Mucosa of rectum (tissue), 2 donors: ENCODE measurements around the gene SLC49A3.

Experiments used
- H3K27ac ChIP-seq, 2 donors: one replicate each; pipeline ENCODE4 v1.7.0; 2013; ENCODE audit warnings: inconsistent platforms in 2 of 2, low read depth in 2 of 2, low read length in 2 of 2
- H3K27me3 ChIP-seq, 2 donors: one replicate each; pipeline ENCODE4 v1.7.0; 2013; ENCODE audit warnings: low read length in 2 of 2; ENCODE audit not compliant: control insufficient read depth in 2 of 2, insufficient read depth in 2 of 2
- H3K36me3 ChIP-seq, 2 donors: one replicate each; pipeline ENCODE4 v1.7.0; 2013; ENCODE audit warnings: low read length in 2 of 2; ENCODE audit not compliant: control insufficient read depth in 2 of 2, insufficient read depth in 2 of 2
- H3K4me1 ChIP-seq, 2 donors: one replicate each; pipeline ENCODE4 v1.7.0; 2013; ENCODE audit warnings: low read length in 2 of 2, mild to moderate bottlenecking in 1 of 2; ENCODE audit not compliant: control insufficient read depth in 2 of 2, insufficient read depth in 2 of 2
- H3K4me3 ChIP-seq, 2 donors: one replicate each; pipeline ENCODE4 v1.7.0; 2013; ENCODE audit warnings: low read length in 2 of 2
- H3K9ac ChIP-seq, 2 donors: one replicate each; pipeline ENCODE4 v1.7.0; 2013; ENCODE audit warnings: low read length in 2 of 2, low read depth in 1 of 2, mild to moderate bottlenecking in 1 of 2
- H3K9me3 ChIP-seq, 2 donors: one replicate each; pipeline ENCODE4 v1.7.0; 2013; ENCODE audit warnings: low read length in 2 of 2; ENCODE audit not compliant: control insufficient read depth in 2 of 2
- donor health status: healthy.
- donor health status: Normal muscosa, but diverticular disease.

SLC49A3 gene

DNA sequence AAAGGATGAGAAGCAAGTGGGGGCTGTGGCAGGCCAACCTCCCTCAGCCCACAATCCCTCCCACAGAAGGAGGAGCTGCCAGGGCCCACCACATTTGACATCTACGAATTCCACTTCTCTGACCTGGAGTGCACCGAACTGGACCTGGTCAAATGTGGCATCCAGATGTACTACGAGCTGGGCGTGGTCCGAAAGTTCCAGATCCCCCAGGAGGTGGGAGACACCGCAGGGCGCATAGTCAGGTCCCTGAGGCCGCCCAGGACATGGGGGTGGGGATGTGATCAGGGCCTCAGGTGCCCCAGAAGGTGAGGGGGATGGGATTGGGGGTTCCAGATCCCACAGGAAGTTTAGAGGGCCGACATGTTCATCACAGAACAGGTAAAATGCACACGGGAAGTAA is 28.6 kb downstream of the SLC49A3 start:
- no peak overlapping the region for H3K9ac ChIP-seq

DNA sequence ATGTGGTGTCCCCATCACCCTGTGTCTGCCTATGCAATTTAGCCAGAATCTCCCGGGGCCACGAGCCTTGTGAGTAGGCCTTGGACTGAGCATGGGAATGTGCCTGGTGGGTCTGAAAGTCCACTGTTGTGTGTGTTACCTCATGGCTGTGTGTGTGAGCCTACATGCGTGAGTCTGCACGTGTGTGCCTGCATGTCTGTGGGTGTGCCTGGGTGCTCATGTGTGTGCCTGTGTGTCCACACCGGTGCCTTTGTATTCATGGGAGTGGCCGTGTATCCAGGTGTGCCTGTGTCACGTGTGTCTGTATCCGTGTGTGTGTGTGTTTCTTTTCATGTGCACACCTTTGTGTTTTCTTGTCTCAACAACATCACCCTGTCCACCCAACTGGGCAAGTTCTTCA is 29.1 kb downstream of the SLC49A3 start:
- Histone ChIP-seq H3K36me3 (no peaks in the 10 kb centered on the region), H3K4me1 (no peaks in the 10 kb centered on the region), H3K27ac (no peak overlapping the region), H3K9me3 (no peaks in the 10 kb centered on the region), H3K4me3 (no peak overlapping the region), H3K27me3 (no peaks in the 10 kb centered on the region), H3K9ac (no peak overlapping the region)

More for the DNA sequence above, 28.6 kb downstream of the SLC49A3 start:
- Histone ChIP-seq H3K36me3 (no peaks in the 10 kb centered on the region), H3K9me3 (no peaks in the 10 kb centered on the region), H3K27ac (no peak overlapping the region), H3K4me1 (no peaks in the 10 kb centered on the region), H3K4me3 (no peak overlapping the region), H3K27me3 (no peaks in the 10 kb centered on the region)

DNA sequence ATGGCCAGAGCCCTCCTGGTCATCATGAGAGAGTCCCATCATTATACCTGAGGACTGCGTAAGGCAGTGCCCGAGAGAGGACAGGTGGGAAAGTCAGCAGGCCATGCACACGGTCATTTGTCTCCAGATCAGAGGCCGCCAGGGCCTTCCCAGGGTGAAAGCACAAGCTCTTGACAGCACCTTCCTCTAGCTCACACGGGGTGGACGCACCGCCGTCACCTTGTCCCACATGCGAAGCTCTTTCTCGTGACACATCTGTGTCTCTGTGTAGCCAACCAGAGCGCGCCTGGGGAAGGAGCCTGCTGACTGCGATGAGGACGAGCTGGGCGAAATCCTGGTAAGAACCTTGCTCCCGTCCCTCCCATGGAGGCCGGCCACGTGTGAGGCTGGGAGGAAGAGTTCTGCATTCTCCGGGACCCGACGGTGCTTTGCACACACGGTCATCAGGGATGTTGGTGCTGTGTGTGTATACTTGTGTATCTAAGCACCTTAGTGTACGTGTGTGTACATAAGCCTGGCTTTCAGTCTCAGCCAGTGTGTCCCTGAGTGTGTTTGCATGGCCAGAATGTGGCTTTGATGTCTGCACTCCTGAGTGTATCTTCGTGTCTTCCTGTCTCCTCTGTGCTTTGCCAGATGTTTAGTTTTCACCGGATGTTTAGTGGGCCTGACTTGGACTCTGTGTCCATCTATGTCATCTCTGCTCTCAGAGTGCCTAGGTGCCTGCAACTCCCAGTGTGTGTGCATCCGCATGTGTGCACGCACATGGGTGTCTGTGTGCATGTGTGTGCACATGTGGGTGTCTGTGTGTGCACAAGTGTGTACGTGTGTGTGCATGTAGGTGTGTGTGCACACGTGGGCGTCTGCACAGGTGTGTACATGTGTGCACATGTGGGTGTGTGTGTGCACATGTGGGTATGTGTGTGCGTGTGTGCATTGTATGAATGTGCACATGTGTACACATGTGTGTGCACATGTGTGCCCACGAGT is 30.0 kb downstream of the SLC49A3 start:
- Histone ChIP-seq H3K27ac (no peak overlapping the region), H3K9ac (no peak overlapping the region), H3K9me3 (no peaks in the 10 kb centered on the region), H3K27me3 (no peaks in the 10 kb centered on the region), H3K4me3 (no peak overlapping the region), H3K4me1 (no peaks in the 10 kb centered on the region), H3K36me3 (no peaks in the 10 kb centered on the region)

DNA sequence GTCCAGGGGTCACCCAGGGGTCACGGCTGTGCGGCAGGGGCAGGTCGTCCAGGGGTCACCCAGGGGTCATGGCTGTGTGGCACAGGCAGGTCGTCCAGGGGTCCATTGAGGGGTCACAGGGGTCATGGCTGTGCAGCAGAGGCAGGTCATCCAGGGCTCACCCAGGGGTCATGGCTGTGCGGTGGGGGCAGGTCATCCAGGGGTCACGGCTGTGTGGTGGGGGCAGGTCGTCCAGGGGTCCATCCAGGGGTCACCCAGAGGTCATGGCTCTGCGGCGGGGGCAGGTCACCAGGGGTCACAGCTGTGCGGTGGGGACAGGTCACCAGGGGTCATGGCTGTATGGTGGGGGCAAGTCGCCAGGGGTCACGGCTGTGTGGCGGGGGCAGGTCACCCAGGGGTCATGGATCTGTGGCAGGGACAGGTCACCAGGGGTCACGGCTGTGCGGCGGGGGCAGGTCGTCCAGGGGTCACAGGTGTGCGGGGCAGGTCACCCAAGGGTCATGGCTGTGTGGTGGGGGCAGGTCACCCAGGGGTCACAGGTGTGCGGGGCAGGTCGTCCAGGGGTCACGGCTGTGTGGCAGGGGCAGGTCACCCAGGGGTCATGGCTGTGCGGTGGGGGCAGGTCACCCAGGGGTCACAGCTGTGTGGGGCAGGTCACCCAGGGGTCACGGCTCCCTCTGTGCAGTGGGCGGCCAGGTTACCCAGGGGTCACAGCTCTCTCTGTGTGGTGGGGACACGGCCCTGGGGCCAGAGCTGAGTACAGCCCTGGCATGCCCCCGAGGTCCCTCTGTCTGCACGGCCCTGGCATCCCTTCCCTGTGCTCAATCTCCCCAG is 30.9 kb downstream of the SLC49A3 start:
- Histone ChIP-seq H3K4me1 (no peaks in the 10 kb centered on the region), H3K27ac (no peak overlapping the region), H3K36me3 (no peaks in the 10 kb centered on the region), H3K9ac (no peak overlapping the region), H3K27me3 (no peaks in the 10 kb centered on the region), H3K9me3 (no peaks in the 10 kb centered on the region), H3K4me3 (no peak overlapping the region)

DNA sequence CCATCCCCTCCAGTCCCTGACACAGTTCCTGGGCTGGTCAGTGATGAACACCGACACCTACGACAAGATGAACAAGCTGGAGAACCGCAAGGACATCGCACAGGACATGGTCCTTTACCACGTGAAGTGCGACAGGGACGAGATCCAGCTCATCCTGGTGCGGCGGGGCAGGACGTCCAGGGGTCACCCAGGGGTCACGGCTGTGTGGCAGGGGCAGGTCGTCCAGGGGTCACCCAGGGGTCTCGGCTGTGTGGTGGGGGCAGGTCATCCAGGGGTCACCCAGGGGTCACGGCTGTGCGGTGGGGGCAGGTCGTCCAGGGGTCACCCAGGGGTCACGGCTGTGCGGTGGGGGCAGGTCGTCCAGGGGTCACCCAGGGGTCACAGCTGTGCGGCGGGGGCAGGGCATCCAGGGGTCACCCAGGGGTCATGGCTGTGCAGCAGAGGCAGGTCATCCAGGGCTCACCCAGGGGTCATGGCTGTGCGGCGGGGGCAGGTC is 31.6 kb downstream of the SLC49A3 start:
- Histone ChIP-seq H3K4me1 (no peaks in the 10 kb centered on the region), H3K27me3 (no peaks in the 10 kb centered on the region), H3K9ac (no peak overlapping the region), H3K9me3 (no peaks in the 10 kb centered on the region), H3K4me3 (no peak overlapping the region), H3K36me3 (no peaks in the 10 kb centered on the region), H3K27ac (no peak overlapping the region)

DNA sequence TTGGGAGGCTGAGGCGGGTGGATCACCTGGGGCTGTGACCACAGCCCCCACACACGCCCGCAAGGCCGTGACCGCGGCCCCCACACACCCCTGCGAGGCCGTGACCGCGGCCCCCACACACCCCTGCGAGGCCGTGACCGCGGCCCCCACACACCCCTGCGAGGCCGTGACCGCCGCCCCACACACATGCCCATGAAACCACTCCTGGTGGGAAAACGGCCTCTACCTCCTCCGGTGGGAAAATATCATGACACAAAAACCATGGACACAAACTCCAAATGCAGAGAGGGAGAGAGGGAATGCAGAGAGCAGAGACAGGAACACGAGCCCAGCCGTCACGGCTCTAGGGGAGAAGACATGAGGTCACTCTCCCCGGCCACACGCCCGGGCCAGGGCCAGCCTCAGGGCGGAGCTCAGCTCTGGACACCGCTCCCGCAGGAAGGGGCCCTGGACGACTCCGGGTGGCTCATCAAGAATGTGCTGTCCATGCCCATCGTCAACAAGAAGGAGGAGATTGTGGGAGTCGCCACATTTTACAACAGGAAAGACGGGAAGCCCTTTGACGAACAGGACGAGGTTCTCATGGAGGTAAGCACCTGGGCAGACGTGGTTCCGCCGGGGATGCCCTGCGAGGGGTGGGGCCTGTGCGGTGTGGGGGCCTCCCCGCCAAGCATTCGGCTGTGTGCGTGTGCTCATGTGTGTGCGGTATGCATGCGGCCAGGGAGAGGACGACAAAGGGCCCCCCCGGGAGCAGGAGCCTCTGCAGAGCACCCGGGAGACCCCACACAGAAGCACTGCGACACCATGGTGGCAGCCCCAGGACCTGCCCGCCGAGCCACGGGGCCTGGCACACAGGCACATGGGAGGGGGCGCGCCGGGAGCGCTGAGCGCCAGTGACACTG is 32.3 kb downstream of the SLC49A3 start:
- no peak overlapping the region for H3K27ac ChIP-seq
- no peaks in the 10 kb centered on the region for H3K36me3 ChIP-seq
- H3K4me1 ChIP-seq = no peaks in the 10 kb centered on the region
- H3K9ac ChIP-seq = no peak overlapping the region
- no peaks in the 10 kb centered on the region for H3K9me3 ChIP-seq
- H3K27me3 ChIP-seq = peaks cover 0 to 2% of the 10 kb centered on the region in 2 donors
- H3K4me3 ChIP-seq = no peak overlapping the region

DNA sequence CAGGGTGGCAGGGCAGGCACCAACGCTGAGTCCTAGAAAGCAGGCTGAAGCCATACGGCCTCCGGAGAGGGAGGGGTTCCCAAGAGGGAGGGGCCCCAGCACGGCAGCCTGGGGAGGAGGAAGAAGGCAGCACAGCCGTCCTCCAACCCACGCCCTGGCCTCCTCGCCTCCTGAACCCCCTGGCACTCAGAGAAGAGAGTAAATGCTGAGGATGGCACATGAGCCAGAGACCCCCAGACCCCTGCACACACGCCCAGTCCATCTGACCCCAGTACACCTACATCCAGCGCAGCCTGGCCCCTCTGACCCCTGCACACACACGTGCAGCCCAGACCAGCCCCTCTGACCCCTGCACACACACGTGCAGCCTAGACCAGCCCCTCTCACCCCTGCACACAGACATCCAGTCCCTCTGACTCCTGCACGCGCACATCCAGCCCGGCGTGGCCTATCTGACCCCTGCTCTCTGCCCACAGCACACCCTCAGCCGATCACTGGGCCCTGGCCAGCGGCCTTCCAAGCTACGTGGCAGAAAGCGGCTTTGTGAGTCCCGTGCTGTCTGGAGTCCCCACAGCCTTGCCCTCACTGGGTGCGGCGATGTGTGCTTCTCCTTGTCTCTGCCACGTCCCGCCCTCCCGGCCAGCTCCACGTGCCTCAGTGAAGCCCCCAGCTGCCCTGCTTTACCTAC is 33.3 kb downstream of the SLC49A3 start:
- H3K4me3 ChIP-seq = no peak overlapping the region
- no peaks in the 10 kb centered on the region for H3K9me3 ChIP-seq
- H3K4me1 ChIP-seq = no peaks in the 10 kb centered on the region
- H3K9ac ChIP-seq = no peak overlapping the region
- peaks cover 0 to 8% of the 10 kb centered on the region in 2 donors for H3K27me3 ChIP-seq
- H3K36me3 ChIP-seq = no peaks in the 10 kb centered on the region
- no peak overlapping the region for H3K27ac ChIP-seq

DNA sequence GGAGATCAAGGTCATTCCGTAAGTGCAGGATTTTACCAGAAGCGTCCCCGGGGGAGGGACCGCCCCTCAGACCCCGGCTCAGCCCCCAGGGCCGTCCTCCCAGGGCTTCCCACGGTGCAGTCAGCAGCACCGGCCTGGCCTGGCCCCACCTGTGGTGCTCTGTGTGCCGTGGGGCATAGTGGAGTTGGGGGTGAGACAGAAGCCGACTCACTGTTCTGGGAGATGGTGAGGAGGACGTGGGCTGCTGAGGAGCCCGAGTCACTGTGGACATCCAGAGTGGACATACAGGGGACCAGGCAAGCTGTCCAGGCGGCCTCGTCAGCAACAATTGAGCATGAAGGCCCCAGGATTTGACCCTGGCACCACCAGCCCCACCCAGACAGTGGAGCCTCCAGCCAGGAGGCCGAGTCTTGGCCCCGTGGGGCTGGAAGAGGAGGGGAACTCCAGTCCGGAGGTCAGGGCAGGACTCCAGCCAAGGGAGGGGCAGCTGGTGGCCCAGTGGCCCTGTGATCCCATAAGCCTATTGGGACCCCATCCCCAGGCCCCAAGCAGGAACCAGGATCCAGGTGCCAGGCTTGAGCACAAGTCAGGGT is 34.0 kb downstream of the SLC49A3 start:
- Histone ChIP-seq H3K36me3 (no peaks in the 10 kb centered on the region), H3K4me1 (no peaks in the 10 kb centered on the region), H3K9me3 (no peaks in the 10 kb centered on the region), H3K27ac (no peak overlapping the region), H3K9ac (no peak overlapping the region), H3K27me3 (peaks cover 3 to 13% of the 10 kb centered on the region in 2 donors), H3K4me3 (no peak overlapping the region)

DNA sequence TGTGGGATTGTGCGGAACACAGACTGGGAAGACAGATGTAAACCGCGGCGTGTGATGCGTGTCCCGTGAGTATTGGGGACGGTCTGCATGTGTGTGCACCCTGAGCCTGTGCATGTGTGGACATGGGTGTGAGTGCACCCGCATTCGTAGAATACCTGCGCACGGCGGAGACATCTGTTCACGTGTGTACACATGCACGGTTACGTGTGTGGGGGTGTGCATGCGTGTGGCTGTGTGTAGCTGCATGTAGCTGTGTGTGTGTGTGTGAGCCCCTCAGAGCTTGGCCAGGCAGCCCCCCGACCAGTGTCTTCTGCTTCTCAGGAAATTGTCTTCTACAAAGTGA is 34.5 kb downstream of the SLC49A3 start:
- H3K9ac ChIP-seq = no peak overlapping the region
- no peaks in the 10 kb centered on the region for H3K36me3 ChIP-seq
- no peaks in the 10 kb centered on the region for H3K9me3 ChIP-seq
- peaks cover 3 to 13% of the 10 kb centered on the region in 2 donors for H3K27me3 ChIP-seq
- H3K27ac ChIP-seq = no peak overlapping the region
- H3K4me1 ChIP-seq = no peaks in the 10 kb centered on the region
- H3K4me3 ChIP-seq = no peak overlapping the region
